ENCODE results near the gene WNT8A.

GRCh38 chr5:138054206-138054605, 29.6 kb upstream of the WNT8A start:
- TF ChIP-seq CTCF (IDR thresholded peaks at IDR 0.05; ENCODE audit: low read depth, low read length) (no peak), EZH2phosphoT487 (IDR thresholded peaks at IDR 0.05; ENCODE audit: low read depth) (no peak)

All from OCI-LY3 (cell line).